Peyer's patch (tissue), 4 donors: ENCODE results near the gene SEBOX. TPM values are rescaled to one million over a fixed set of nuclear protein-coding genes. Genes with fewer than 3 reads are reported as not detected.

Experiments
- DNase-seq, 3 donors: peaks; one replicate each; pipeline ENCODE4 v3.0.0-alpha.2; 2017 to 2019
- H3K27ac ChIP-seq, 4 donors: fragments of 200-600 bp; sonication (generic); one replicate each; pipeline ENCODE4 v1.5.1; 2016 to 2019
- H3K27me3 ChIP-seq, 2 donors: fragments of 200-600 bp; sonication (generic); one replicate each; pipeline ENCODE4 v1.5.1; 2019
- H3K36me3 ChIP-seq, 3 donors: fragments of 200-600 bp; sonication (generic); one replicate each; pipeline ENCODE4 v1.5.1; 2016 to 2019
- H3K4me1 ChIP-seq, 4 donors: fragments of 200-600 bp; sonication (generic); one replicate each; pipeline ENCODE4 v1.5.1; 2016 to 2019
- H3K4me3 ChIP-seq, 4 donors: fragments of 200-600 bp; sonication (generic); 1 replicate in 3 of 4; 2 replicates in 1 of 4; pipeline ENCODE4 v1.5.1; 2016 to 2019; ENCODE audit warnings: mild to moderate bottlenecking in 1 of 4
- H3K9me3 ChIP-seq, 4 donors: fragments of 200-600 bp; sonication (generic); one replicate each; pipeline ENCODE4 v1.5.1; 2016 to 2019; ENCODE audit warnings: mild to moderate bottlenecking in 1 of 4
- POLR2A ChIP-seq, 2 donors: fragments of 450-650 bp; IDR thresholded peaks; one replicate each; pipeline ENCODE4 v1.5.1; 2017; ENCODE audit warnings: antibody characterized with exemption in 2 of 2, mild to moderate bottlenecking in 2 of 2, moderate library complexity in 2 of 2
- total RNA-seq, 4 donors: library from RNA; depleted of rRNA; stranded (reverse); fragments of >200 nt; gene quantifications; one replicate each; pipeline ENCODE4 v1.1.0, GENCODE V29; 2016
- TF ChIP-seq, protein P1 (sequence below), 6 experiments: fragments of 450-650 bp in 4 of 6; fragments of 200-600 bp in 2 of 6; sonication (generic) in 1 of 6; IDR thresholded peaks; one replicate each; pipeline ENCODE4 v1.5.1; 2017 to 2019; ENCODE audit warnings: antibody characterized with exemption in 6 of 6, mild to moderate bottlenecking in 3 of 6, moderate library complexity in 1 of 6

The SEBOX gene, protein sequence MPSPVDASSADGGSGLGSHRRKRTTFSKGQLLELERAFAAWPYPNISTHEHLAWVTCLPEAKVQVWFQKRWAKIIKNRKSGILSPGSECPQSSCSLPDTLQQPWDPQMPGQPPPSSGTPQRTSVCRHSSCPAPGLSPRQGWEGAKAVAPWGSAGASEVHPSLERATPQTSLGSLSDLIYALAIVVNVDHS
- not detected for total RNA-seq

DNA sequence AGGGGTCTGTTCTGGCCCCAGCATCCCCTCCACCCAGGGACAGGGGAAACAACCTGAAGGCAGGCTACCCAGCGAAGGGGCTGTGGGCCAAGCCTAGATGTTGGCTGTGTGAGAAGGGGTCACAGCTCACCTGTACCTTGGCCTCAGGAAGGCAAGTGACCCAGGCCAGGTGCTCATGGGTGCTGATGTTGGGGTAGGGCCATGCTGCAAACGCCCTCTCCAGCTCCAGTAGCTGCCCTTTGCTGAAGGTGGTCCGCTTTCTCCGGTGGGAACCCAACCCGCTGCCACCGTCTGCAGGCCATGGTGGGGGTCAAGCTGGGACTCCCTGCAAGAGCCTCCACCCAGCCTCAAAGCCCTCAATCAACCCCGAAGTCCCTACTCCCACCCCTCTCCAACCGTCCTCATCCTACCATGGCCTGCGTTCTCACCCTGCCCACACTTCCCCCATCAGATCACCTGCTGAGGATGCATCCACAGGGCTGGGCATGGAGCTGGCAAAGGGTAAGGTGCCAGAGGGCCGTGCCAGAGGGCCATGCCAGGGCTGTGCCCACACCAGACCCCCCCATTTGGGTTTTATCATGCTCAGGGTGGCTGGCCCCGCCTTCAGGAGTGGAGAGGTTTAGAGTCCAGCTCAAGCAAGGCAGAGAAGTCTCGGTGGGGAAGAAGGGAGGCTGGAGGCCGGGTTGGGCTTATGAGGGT is at the start of gene SEBOX:
Gene SEBOX, minus strand, starts transcription at position 535 of the 699 bp plus-strand sequence. Its CDS starts 48 bp downstream, at position 487.
- Histone ChIP-seq H3K27me3 (no peaks in the 10 kb centered on the region), H3K4me1 (no peaks in the 10 kb centered on the region), H3K36me3 (peaks cover 0 to 47% (median 10%) of the 10 kb centered on the region in 3 donors), H3K9me3 (no peaks in the 10 kb centered on the region), H3K27ac (no peak within 1 kb of the TSS), H3K4me3 (no peak within 1 kb of the TSS)
- DNase-seq = peak in 1 of 3 donors; percentile 37
- no peak for TF ChIP-seq POLR2A (IDR thresholded peaks at IDR 0.05)
- TF ChIP-seq, protein P1, sequence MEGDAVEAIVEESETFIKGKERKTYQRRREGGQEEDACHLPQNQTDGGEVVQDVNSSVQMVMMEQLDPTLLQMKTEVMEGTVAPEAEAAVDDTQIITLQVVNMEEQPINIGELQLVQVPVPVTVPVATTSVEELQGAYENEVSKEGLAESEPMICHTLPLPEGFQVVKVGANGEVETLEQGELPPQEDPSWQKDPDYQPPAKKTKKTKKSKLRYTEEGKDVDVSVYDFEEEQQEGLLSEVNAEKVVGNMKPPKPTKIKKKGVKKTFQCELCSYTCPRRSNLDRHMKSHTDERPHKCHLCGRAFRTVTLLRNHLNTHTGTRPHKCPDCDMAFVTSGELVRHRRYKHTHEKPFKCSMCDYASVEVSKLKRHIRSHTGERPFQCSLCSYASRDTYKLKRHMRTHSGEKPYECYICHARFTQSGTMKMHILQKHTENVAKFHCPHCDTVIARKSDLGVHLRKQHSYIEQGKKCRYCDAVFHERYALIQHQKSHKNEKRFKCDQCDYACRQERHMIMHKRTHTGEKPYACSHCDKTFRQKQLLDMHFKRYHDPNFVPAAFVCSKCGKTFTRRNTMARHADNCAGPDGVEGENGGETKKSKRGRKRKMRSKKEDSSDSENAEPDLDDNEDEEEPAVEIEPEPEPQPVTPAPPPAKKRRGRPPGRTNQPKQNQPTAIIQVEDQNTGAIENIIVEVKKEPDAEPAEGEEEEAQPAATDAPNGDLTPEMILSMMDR (IDR thresholded peaks at IDR 0.05) = no peak

GRCh38 chr17:28413804-28414203 is 48.8 kb upstream of the SEBOX start:
- Histone ChIP-seq H3K27ac (no peak overlapping the region), H3K36me3 (no peaks in the 10 kb centered on the region), H3K9me3 (no peaks in the 10 kb centered on the region), H3K27me3 (no peaks in the 10 kb centered on the region), H3K4me3 (no peak overlapping the region), H3K4me1 (no peaks in the 10 kb centered on the region)
- TF ChIP-seq, protein P1 (IDR thresholded peaks at IDR 0.05) = no peak
- no peak for TF ChIP-seq POLR2A (IDR thresholded peaks at IDR 0.05)
- no peak for DNase-seq

DNA sequence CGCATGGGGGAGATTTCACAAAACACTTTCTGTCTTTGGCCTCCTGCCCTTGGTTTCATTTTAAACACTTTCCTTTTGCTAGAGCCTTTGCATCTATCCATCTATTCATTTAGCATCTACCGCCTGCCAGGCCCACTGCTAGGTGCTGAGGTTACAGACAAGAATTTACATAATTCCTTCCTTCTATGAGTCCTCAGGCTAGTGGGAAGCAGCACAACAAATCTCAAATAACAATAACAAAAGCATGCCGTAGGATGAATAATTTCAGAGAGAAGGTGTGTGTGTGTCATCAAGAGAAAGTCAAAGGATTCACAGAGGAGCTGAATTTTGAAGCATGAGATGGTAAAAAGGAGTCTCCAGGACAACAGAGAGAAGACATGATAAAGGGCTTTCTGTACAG is 47.1 kb upstream of the SEBOX start:
- DNase-seq = no peak
- Histone ChIP-seq H3K4me1 (no peaks in the 10 kb centered on the region), H3K9me3 (no peaks in the 10 kb centered on the region), H3K4me3 (no peak overlapping the region), H3K27me3 (no peaks in the 10 kb centered on the region), H3K27ac (no peak overlapping the region), H3K36me3 (no peaks in the 10 kb centered on the region)
- TF ChIP-seq POLR2A (IDR thresholded peaks at IDR 0.05) = no peak
- TF ChIP-seq, protein P1 (IDR thresholded peaks at IDR 0.05) = no peak

DNA sequence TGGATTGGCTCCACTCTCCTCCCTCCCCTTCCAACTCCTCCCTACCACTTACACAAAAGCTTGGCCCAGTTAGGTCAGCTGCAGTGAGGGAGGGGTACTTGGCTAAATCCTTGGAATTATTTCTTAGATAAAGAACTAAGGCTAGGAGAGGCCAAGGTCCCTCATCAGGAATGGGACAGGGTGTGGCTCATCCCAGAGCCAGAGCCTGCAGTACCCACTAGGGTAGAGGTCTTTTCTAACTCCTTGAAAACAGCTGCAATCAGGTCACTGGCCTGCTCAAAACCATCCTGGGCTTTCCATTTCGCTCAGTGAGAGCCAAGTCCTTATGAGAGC is 42.9 kb upstream of the SEBOX start:
- Histone ChIP-seq H3K36me3 (no peaks in the 10 kb centered on the region), H3K9me3 (no peaks in the 10 kb centered on the region), H3K27ac (no peak overlapping the region), H3K27me3 (no peaks in the 10 kb centered on the region), H3K4me3 (no peak overlapping the region), H3K4me1 (peaks cover 0 to 18% (median 2%) of the 10 kb centered on the region in 4 donors)
- TF ChIP-seq, protein P1 (IDR thresholded peaks at IDR 0.05) = no peak
- TF ChIP-seq POLR2A (IDR thresholded peaks at IDR 0.05) = no peak
- no peak for DNase-seq

DNA sequence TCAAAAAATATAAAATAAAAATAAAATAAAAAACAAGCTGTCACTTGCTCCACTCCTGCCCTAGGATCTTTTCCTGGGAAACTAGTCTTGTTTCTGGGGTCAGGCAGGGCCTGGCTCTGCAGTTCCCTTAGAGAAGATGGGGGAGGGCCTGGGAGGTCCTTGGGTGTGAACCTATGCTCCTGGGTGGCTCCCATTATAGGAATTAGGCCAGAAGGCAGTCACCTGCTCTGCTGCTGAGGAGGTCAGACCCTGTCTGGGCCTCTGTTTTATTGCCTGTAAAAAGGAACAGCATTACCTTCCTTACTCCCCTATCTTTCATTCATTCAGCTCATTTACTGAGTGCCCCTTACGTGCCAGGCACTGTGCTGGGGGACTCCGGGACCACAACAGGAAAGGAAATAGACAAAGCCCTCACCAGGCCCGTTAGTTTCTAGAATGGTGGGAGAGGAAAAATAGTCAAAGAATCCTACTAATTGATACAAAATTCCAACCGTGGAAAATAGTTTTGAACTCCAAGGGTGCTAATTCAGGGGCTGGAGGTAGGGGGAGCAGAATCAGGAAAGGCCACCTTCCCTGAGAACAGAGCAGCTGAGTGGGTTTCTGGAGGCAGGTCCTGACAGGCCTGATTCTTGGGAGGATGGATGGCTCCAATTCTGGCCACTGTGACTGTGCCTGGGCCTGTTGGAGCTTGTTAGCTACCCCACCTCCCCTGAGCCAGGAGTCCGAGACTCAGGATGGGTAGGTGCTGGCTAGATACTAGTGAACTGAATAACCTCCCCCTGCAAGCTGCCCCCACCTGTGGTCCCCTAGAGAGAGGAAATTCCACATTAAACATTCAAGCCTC is 42.4 kb upstream of the SEBOX start:
- DNase-seq = no peak
- Histone ChIP-seq H3K9me3 (no peaks in the 10 kb centered on the region), H3K4me3 (no peak overlapping the region), H3K36me3 (no peaks in the 10 kb centered on the region), H3K4me1 (peaks cover 0 to 18% (median 2%) of the 10 kb centered on the region in 4 donors), H3K27me3 (no peaks in the 10 kb centered on the region), H3K27ac (no peak overlapping the region)
- no peak for TF ChIP-seq POLR2A (IDR thresholded peaks at IDR 0.05)
- TF ChIP-seq, protein P1 (IDR thresholded peaks at IDR 0.05) = no peak
